GM12874 (cell line): ENCODE data around the gene UTY.

ENCODE experiments used
- TF ChIP-seq, protein P1 (sequence below): IDR thresholded peaks from 2 replicates; pipeline ENCODE4 v1.5.1; 2011; ENCODE audit warnings: low read depth, mild to moderate bottlenecking, control low read depth, low read length, moderate library complexity; ENCODE audit not compliant: insufficient read depth

UTY gene

DNA sequence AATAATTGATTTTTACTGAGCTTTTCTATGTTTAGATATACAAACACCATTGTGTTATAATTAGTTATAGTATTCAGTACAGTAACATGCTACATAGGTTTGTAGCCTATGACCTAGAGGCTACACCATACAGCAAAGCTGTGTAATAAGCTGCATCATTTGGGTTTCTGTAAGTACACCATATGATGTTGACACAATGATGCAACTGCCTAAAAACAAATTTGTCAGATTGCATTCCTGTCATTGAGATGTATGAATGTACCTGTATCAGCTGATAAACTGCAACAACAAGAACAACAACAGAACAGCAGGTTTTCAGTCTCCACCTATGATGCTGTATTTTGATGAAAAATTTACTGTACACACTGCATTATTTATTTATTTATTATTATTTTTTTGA is 64.3 kb downstream of the UTY start:
- TF ChIP-seq, protein P1, sequence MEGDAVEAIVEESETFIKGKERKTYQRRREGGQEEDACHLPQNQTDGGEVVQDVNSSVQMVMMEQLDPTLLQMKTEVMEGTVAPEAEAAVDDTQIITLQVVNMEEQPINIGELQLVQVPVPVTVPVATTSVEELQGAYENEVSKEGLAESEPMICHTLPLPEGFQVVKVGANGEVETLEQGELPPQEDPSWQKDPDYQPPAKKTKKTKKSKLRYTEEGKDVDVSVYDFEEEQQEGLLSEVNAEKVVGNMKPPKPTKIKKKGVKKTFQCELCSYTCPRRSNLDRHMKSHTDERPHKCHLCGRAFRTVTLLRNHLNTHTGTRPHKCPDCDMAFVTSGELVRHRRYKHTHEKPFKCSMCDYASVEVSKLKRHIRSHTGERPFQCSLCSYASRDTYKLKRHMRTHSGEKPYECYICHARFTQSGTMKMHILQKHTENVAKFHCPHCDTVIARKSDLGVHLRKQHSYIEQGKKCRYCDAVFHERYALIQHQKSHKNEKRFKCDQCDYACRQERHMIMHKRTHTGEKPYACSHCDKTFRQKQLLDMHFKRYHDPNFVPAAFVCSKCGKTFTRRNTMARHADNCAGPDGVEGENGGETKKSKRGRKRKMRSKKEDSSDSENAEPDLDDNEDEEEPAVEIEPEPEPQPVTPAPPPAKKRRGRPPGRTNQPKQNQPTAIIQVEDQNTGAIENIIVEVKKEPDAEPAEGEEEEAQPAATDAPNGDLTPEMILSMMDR = no peak

DNA sequence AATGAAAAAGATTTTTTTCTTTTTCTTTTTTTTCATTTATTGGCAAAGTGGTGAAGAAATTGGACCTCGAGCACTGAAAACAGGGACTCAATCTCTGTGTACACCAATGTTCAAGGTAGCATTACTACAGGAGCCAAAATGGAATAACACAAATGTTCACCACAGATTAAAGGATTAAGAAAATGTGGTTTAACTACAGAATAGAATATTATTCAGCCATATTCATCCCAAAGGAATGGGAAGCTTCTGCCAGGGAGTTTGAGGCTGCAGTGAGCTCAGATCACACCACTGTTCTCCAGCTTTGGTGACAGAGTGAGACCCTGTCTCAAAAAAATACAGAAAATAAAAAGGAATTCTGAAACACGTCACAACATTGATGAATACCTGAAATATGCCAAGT is 81.0 kb downstream of the UTY start:
- TF ChIP-seq, protein P1 = no peak

DNA sequence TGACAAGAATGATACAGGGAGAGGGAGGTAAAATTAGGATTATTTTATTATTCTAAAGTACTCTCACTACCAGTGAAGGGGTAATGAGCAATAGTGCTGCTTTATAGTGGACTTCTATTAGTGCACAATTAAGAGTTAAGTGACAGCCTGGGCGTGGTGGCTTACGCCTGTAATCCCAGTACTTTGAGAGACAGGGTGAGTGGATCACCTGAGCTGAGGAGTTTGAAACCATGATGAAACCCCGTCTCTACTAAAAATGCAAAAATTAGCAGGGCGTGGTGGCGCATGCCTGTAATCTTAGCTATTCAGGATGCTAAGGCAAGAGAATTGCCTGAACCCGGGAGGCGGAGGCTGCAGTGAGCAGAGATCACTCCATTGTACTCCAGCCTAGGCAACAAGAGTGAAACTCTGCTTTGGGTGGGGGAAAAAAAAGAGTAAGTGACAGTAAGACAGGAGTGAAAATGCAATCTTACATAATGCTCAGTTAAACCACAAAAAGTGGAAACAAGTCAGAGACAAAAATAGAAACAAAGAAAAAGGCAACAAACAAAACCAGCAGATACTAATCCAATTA is 98.6 kb downstream of the UTY start:
- TF ChIP-seq, protein P1 = no peak

DNA sequence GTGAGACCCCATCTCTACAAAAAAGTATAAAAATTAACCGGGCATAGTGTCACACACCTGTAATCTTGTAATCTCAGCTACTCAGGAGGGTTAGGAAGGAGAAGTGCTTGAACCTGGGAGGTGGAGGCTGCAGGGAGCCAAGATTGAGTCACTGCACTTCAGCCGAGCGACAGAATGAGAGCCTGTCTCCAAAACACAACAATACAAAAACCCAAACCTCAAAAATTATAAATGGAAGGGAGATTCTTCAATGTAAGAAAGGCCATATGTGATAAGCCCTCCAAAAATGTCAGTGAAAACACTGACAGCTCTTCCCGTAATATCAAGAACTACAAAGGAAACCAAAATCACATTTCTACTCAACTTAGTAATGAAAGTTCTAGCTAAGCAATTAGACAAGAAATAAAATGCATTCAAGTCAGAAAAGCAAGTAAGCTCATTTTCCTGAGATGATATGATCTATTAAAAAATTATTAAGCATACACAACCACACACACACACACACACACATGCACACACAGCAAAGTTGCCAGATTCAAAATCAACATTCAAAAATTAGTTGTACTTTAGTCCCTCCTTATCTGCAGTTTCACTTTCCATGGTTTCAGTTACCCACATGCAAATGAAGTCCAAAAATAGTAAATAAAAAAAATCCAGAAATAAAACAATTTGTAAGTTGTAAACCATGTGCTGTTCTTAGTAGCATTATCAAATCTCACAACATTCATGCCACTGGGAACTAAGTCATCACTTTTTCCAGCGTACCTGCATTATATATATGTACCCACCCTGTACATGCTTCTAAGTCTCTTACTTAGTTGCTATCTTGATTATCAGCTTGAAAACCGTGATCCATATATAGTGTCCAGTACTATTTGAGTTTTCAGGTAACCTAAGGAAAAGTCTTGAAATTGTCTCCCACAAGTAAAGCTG is 108.7 kb downstream of the UTY start:
- TF ChIP-seq, protein P1 = no peak

DNA sequence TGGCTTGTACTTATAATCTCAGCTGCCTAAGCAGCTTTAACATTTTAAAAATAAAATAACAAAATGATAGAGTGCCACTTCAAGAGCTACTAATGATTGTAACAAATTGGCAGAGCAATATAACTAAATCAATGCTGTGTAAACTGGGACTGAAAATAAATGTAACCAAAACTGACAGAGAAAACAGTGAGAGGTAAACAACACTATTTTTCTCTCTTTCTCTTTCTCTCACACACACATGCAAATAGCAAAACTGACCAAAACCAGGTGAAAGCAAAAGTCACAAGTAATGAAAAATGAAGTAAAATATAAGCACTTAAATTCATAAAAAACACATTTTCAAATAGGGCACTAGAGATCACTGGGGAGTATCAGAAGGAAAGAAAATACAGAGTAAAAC is 109.6 kb downstream of the UTY start:
- TF ChIP-seq, protein P1 = no peak

DNA sequence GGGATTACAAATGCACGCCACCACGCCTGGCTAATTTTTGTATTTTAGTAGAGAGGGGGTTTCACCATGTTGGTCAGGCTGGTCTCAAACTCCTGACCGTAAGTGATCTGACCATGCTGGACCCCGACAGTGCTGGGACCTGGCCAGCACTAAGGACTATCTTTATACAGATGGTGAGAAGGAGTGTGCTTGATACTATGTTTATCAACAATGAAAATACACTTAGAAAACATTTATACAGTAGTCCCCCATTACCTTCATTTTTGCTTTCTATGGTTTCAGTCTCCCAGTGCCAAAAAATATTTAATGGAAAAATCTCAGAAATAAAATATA is 111.4 kb downstream of the UTY start:
- TF ChIP-seq, protein P1 = no peak

DNA sequence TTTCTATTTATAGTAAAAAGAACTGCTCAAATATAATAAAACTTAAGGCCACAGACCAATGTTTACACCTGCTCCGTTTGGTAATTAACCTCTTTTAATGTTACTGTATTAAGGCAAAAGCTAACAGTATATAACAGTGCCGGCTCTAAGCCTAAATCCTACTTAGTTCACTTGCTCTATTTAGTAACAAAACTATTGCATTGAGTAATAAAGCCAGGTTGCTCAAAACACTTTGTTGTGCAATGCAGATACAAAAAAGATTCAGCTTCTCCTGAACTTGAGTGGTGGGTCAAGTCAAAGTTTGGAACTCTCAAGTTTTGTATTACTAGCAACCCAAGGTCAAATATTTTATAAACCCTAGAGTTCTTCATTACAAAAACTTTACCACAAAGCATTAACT is 116.2 kb downstream of the UTY start:
- TF ChIP-seq, protein P1 = no peak
